Stimulated activated CD4-positive, alpha-beta T cell treated with anti-CD3 and anti-CD28 coated beads, TNF-alpha, amount 100 ng/mL, for 1 hour (primary cell): Measurements from ENCODE around the gene CBX2.
A peak's percentile ranks its signal among the peaks of the same experiment; 100 is the strongest.

Experiments
- DNase-seq, 3 donors: peaks; one replicate each; pipeline ENCODE4 v3.0.0-alpha.2; 2020; ENCODE audit warnings: low read depth in 3 of 3, low spot score in 1 of 3

CBX2 gene

GRCh38 chr17:79786930-79787643 lies 9.1 kb downstream of the CBX2 start:
- no peak for DNase-seq

GRCh38 chr17:79788455-79788854 lies 10.5 kb downstream of the CBX2 start:
- DNase-seq = no peak

- no peak for DNase-seq
These were observed 11.3 kb downstream of the CBX2 start for GRCh38 chr17:79788989-79789942.

- DNase-seq = no peak
These were observed 12.2 kb downstream of the CBX2 start for GRCh38 chr17:79789943-79790804.

- DNase-seq = no peak
These were observed 13.1 kb downstream of the CBX2 start for GRCh38 chr17:79790805-79791734.

GRCh38 chr17:79791735-79792161 lies 13.8 kb downstream of the CBX2 start:
- no peak for DNase-seq

GRCh38 chr17:79792341-79792871 lies 14.5 kb downstream of the CBX2 start:
- no peak for DNase-seq

GRCh38 chr17:79792984-79793923 lies 15.3 kb downstream of the CBX2 start:
- DNase-seq = no peak

GRCh38 chr17:79793924-79794304 lies 16.0 kb downstream of the CBX2 start:
- DNase-seq = no peak

- DNase-seq = no peak
These were observed 16.9 kb downstream of the CBX2 start for GRCh38 chr17:79794659-79795511.

GRCh38 chr17:79795795-79796443 lies 18.0 kb downstream of the CBX2 start:
- no peak for DNase-seq

GRCh38 chr17:79796444-79796762 lies 18.5 kb downstream of the CBX2 start:
- DNase-seq = no peak

- peak; percentile 96 to 98 (median 97) for DNase-seq
These were observed 19.0 kb downstream of the CBX2 start, which contains the start of gene CBX8 for GRCh38 chr17:79796763-79797491. CBX8 (minus strand) TSS chr17:79797077; CDS start chr17:79796998, 79 bp downstream.

- no peak for DNase-seq
These were observed 19.7 kb downstream of the CBX2 start for GRCh38 chr17:79797492-79798298.

GRCh38 chr17:79798299-79799173 lies 20.6 kb downstream of the CBX2 start:
- no peak for DNase-seq
